A549 (cell line): Measurements from ENCODE around the gene COL26A1.

Experiments used
- CHD4 ChIP-seq: fragments of 200-600 bp; sonication (generic); IDR thresholded peaks from 2 replicates; pipeline ENCODE4 v1.6.1; 2016; ENCODE audit warnings: antibody characterized with exemption, mild to moderate bottlenecking, borderline replicate concordance
- EP300 ChIP-seq, 2 experiments: fragments of >200 bp; sonication (Bioruptor Twin); formaldehyde crosslinking; IDR thresholded peaks; 2 replicates in 1 of 2; 3 replicates in 1 of 2; pipeline ENCODE4 v1.6.1; 2016 to 2017
- FOSL2 ChIP-seq, 2 experiments: fragments of 450-650 bp in 1 of 2; fragments of >200 bp in 1 of 2; sonication (Bioruptor Twin) in 1 of 2; formaldehyde crosslinking; IDR thresholded peaks; 2 replicates each; pipeline versions ENCODE4 v1.5.0 to v1.6.1; 2016 to 2020; ENCODE audit warnings: mild to moderate bottlenecking in 1 of 2, moderate library complexity in 1 of 2
- JUN ChIP-seq, 2 experiments: fragments of >200 bp; sonication (Bioruptor Twin); formaldehyde crosslinking; IDR thresholded peaks; 2 replicates in 1 of 2; 3 replicates in 1 of 2; pipeline ENCODE4 v1.6.1; 2016 to 2017
- MAFK ChIP-seq: fragments of 450-650 bp; IDR thresholded peaks from 2 replicates; pipeline ENCODE4 v1.6.1; 2014; ENCODE audit not compliant: partially characterized antibody
- MYC ChIP-seq: IDR thresholded peaks from 2 replicates; pipeline ENCODE4 v1.6.1; 2012; ENCODE audit warnings: mild to moderate bottlenecking, inconsistent platforms, low read length, improper control_type of control experiment, borderline replicate concordance
- POLR2A ChIP-seq: IDR thresholded peaks from 2 replicates; pipeline ENCODE4 v1.6.1; 2012; ENCODE audit warnings: mild to moderate bottlenecking, low read length
- RAD21 ChIP-seq, 2 experiments: fragments of >200 bp in 1 of 2; sonication (Bioruptor Twin) in 1 of 2; formaldehyde crosslinking in 1 of 2; IDR thresholded peaks in 1 of 2; conservative IDR thresholded peaks in 1 of 2; 2 replicates in 1 of 2; 3 replicates in 1 of 2; pipeline ENCODE4 v1.6.1; 2012 to 2018; ENCODE audit warnings: inconsistent platforms in 1 of 2
- TF ChIP-seq, protein P1 (sequence below): fragments of >200 bp; sonication (Bioruptor Twin); formaldehyde crosslinking; IDR thresholded peaks from 3 replicates; pipeline ENCODE4 v1.5.1; 2016
- TF ChIP-seq, protein P2 (sequence below): fragments of >200 bp; sonication (Bioruptor Twin); formaldehyde crosslinking; IDR thresholded peaks from 3 replicates; pipeline ENCODE4 v1.6.1; 2016

DNA sequence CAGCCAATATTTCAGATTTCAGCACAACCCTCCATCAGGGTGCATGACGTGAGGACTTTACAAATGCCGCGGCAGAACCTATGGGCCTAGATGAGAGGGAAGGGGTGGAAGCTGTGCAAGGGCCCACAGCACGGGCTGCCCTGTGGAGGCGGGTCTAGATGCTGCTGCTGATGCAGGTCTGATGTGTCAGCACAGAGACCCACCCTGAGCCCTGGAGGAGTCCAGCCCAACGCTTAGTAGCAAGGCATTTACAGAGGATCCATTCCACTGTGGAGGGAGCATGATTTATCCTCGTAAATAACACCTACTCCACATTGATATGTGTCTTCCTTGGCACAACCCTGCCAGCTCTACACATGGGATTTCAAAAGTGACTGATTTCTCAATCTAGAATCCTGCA lies 217.9 kb downstream of the COL26A1 start:
- TF ChIP-seq CHD4 = no peak
- no peak for TF ChIP-seq EP300 (IDR thresholded peaks at IDR 0.05)
- TF ChIP-seq MAFK = no peak
- no peak for TF ChIP-seq MYC
- TF ChIP-seq, protein P1, sequence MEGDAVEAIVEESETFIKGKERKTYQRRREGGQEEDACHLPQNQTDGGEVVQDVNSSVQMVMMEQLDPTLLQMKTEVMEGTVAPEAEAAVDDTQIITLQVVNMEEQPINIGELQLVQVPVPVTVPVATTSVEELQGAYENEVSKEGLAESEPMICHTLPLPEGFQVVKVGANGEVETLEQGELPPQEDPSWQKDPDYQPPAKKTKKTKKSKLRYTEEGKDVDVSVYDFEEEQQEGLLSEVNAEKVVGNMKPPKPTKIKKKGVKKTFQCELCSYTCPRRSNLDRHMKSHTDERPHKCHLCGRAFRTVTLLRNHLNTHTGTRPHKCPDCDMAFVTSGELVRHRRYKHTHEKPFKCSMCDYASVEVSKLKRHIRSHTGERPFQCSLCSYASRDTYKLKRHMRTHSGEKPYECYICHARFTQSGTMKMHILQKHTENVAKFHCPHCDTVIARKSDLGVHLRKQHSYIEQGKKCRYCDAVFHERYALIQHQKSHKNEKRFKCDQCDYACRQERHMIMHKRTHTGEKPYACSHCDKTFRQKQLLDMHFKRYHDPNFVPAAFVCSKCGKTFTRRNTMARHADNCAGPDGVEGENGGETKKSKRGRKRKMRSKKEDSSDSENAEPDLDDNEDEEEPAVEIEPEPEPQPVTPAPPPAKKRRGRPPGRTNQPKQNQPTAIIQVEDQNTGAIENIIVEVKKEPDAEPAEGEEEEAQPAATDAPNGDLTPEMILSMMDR = no peak
- no peak for TF ChIP-seq JUN (IDR thresholded peaks at IDR 0.05)
- TF ChIP-seq FOSL2 (IDR thresholded peaks at IDR 0.05) = no peak
- no peak for TF ChIP-seq FOSL2 (CRISPR knock-in tag; IDR thresholded peaks at IDR 0.05)
- no peak for TF ChIP-seq POLR2A
- TF ChIP-seq, protein P2, sequence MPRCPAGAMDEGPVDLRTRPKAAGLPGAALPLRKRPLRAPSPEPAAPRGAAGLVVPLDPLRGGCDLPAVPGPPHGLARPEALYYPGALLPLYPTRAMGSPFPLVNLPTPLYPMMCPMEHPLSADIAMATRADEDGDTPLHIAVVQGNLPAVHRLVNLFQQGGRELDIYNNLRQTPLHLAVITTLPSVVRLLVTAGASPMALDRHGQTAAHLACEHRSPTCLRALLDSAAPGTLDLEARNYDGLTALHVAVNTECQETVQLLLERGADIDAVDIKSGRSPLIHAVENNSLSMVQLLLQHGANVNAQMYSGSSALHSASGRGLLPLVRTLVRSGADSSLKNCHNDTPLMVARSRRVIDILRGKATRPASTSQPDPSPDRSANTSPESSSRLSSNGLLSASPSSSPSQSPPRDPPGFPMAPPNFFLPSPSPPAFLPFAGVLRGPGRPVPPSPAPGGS = no peak
- TF ChIP-seq RAD21 (conservative IDR thresholded peaks at IDR 0.05 in 1 of 2, IDR thresholded peaks at IDR 0.05 in 1 of 2) = no peak
